LNCAP (cell line): Measurements from ENCODE around the gene GNG2.

Source experiments
- TF ChIP-seq, protein P1 (sequence below): fragments of 450-650 bp; IDR thresholded peaks from 2 replicates; pipeline ENCODE4 v1.5.1; 2017; ENCODE audit warnings: mild to moderate bottlenecking

Gene GNG2

DNA sequence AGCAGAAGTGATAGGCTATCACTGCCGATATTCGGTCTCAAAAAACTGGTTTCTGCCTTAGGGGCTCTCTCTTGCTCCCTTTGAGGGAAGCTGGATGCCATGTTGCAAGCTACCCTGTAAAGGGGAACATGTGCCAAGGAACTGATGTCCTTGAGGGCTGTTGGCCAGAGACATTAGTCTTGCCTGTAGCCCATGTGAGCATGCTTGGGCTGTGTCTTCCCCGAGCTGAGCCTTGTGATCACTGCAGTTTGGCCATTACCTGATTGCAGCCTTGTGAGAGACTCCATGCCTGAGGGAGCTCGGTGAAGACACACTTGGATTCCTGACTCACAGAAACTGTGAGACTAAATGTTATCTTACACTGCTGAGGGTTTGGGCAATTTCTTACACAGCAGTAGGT is 147.7 kb downstream of the GNG2 start:
- TF ChIP-seq, protein P1, sequence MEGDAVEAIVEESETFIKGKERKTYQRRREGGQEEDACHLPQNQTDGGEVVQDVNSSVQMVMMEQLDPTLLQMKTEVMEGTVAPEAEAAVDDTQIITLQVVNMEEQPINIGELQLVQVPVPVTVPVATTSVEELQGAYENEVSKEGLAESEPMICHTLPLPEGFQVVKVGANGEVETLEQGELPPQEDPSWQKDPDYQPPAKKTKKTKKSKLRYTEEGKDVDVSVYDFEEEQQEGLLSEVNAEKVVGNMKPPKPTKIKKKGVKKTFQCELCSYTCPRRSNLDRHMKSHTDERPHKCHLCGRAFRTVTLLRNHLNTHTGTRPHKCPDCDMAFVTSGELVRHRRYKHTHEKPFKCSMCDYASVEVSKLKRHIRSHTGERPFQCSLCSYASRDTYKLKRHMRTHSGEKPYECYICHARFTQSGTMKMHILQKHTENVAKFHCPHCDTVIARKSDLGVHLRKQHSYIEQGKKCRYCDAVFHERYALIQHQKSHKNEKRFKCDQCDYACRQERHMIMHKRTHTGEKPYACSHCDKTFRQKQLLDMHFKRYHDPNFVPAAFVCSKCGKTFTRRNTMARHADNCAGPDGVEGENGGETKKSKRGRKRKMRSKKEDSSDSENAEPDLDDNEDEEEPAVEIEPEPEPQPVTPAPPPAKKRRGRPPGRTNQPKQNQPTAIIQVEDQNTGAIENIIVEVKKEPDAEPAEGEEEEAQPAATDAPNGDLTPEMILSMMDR = no peak

DNA sequence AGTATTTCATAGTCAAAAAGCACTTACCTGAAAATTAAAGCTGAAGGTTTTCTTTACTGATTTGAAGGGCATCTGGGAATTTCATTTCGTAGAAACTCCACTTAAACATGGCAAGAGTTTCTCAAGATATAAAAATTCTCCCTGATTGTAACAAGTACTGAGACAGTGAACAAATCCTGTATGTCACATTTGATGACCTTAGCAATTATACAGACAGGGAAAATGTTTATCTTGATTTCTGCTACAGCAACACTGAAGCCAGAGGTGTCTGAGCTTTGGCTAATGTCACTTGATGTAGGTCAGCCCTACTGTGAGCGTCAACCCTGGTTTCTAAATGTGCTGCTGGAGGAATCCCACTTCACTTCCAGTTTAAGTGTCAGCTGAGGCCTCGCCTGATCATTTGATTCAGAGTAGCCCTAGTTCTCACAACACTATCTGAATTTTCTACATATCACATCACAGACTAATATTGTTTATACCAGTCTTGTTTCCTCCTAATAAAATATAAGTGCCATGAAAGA is 149.8 kb downstream of the GNG2 start:
- TF ChIP-seq, protein P1 = no peak

DNA sequence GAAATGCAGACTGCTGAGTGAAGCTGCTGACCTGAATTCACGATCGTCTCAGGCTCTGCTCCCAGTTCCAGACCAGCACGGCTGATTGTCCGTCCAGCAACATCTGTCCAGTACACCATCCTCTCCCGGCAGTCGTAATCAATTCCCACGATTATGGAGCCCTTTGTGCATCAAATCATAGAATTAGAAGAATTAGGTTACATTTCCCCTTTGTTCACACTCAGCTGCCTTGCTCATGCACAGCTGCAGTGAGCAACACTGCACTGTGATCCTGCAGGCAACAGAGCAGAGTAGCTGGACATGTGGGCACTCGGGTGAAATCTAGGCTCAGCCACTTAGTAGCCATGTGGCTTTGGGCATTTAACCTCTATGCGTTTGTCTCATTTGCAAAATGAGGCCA is 151.1 kb downstream of the GNG2 start:
- TF ChIP-seq, protein P1 = no peak

DNA sequence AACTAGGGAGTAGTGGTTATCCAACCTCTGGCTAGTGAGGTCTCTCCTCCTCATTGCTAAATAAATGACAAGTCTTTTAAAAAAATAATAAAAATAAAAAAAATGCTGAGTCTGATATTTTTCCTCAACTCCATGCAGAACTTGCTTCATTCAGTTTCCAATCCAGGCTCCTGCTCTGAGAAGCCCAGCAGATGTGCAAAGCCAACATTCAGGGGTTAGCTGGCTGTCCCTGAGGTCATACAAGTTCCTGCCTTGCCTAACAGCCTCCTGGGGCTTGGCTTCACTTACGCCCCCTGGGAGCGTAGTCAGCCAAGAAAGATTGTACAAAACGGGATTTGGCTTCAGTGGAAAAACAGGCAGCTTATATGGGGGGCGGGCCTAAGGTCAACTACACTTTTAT is 152.2 kb downstream of the GNG2 start:
- TF ChIP-seq, protein P1 = no peak

DNA sequence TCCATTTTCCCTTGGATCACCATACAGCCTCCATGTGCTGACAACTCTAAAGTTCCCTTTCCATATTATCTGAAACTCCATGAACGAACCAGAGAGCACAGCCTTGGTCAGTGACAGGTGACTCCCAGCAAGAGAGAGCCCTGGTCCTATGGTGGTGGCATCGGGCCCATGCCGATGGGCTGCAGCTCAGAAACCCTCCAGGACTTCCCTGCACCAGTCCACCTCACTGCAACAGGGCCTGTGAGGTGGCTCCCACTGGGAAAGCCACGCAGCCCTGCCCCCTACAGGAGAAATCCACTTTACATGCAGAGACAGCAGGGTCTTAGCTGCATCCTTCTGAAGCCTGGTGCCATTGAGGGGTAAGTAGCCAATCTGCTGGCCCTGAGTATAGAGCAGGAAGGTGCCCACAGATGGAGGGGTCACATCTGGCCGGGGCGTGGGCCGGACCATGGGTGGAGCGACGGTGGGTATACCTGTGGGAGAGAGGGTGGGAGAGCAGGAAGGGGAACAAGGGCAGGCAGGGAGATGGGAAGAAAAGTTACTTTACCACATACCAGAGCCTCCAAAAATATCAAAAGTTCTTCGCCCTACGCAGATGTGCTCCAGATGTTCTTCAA is 153.7 kb downstream of the GNG2 start:
- TF ChIP-seq, protein P1 = peak; percentile 29; the same call in 1 of the 2 replicates

DNA sequence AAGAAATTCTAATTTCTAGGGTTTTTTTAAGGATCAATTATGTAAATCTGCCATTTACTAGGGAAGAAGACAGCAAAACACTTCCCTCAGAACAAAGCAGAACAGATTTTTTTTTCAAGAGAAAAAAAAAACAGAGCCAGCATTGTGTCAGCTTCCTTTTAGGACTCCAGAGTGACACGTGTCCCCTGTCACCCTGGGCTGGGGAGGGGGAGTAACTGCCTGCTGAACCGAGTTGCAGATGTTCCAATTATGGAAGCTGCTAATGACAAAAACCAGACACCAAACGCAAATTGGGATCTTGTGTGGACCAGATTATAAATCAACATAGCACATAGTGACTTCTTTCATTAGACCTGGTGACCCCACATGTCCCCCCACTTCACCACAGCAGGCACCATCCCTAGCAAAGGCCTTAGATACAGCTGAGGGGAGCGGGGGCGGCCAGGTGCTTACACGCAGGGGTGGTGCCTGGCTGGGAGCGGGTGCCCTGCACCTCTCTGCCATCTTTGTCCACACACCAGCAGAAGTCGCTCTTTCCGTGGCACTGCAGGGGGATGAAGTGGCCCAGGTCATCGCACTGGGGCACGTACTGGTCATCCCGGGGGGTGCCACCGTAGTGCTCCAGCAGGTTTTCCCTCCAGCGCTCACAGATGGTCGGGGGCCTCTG is 154.3 kb downstream of the GNG2 start:
- TF ChIP-seq, protein P1 = no peak

DNA sequence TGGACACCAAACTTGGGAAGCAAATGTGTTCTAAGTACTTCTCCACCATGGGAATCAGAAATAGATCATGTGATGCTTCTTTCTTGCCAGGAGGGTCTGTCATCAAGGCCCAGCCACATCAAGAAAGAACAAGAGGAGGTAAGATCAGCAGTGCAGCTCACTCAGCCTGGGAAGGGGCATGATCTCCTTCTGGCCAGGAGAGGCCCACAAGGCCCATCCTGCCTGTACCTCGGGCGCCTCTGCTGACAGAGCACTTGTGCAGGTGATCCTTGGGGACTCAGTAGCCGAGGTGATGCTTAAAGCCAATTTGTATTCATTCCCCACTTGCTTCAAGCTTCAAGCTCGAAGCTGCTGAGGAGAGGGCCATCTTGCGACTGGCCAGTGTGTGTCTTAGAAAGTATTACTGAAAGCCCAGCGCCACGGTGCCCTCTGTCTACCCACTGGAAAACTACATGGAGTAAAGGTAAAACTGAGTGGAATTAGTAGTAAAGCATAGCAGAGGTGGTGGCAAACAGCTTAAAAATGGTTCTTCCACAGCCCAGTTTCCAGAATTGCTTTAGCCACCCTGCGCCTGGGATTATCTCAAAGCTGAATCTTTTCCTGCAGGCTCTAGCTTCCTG is 155.1 kb downstream of the GNG2 start:
- TF ChIP-seq, protein P1 = peak; percentile 51
